Ovary (tissue), 3 donors: ENCODE results near the gene SMYD5.

Experiments
- CTCF ChIP-seq, 3 donors: fragments of 450-650 bp in 2 of 3; fragments of 200-600 bp in 1 of 3; IDR thresholded peaks; one replicate each; pipeline versions ENCODE4 v1.5.1 to v1.8.0; 2016 to 2022; ENCODE audit warnings: antibody characterized with exemption in 3 of 3, mild to moderate bottlenecking in 1 of 3
- POLR2A ChIP-seq: fragments of 450-650 bp; IDR thresholded peaks from one replicate; pipeline ENCODE4 v1.6.1; 2017; ENCODE audit warnings: antibody characterized with exemption, mild to moderate bottlenecking, moderate library complexity
- donor health status: DM: no; HTN: no; CAD: no.

- peak in 1 of 3 donors; percentile 17 for TF ChIP-seq CTCF (IDR thresholded peaks at IDR 0.05)
- TF ChIP-seq POLR2A: peak; percentile 31
These were observed at the start of gene SMYD5 for GRCh38 chr2:73214120-73215035.
